Measurements from ENCODE around the gene ADIPOR2. TPM values are rescaled to one million over a fixed set of nuclear protein-coding genes. Genes with fewer than 3 reads are reported as not detected.

The ADIPOR2 gene
- polyA plus RNA-seq, 2 of the 4 experiments (the other 2 are of a cell fraction), result 60.4 to 65.4 TPM

DNA sequence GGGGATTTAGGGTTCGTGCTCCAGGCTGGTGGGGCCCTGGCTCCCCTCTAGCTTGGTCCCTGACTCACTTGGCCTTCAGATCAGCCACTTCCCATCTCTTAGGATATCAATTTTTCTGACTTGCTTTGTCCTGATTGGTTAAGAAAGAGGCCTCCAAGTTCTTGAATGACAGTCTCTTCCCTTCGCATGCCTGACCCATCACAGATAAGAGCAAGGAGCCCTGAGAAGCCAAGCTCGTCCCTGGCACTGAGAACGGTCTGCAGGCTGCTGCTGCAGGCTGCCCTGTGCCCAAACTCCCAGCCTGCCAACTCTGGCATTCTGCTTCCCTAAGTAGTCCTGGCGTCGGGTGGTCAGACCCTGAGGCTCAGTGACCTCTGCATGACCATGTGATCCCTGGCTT is 128.7 kb downstream of the ADIPOR2 start:
- no peak overlapping the region for H3K27ac ChIP-seq
- POLR2A ChIA-PET, result no interaction called here
- TF ChIP-seq, protein P1, sequence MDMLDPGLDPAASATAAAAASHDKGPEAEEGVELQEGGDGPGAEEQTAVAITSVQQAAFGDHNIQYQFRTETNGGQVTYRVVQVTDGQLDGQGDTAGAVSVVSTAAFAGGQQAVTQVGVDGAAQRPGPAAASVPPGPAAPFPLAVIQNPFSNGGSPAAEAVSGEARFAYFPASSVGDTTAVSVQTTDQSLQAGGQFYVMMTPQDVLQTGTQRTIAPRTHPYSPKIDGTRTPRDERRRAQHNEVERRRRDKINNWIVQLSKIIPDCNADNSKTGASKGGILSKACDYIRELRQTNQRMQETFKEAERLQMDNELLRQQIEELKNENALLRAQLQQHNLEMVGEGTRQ (IDR thresholded peaks at IDR 0.05), result no peak
- ATAC-seq, result peak in 1 of 2 experiments; percentile 19; a peak in 3 of 6 replicates
- no peak overlapping the region for H3K4me2 ChIP-seq
- FAIRE-seq, result no peak
- WGBS (ENCODE audit: missing lambda C conversion rate), result 20% methylated on average over 6 of the region's 6 CpGs
- no peaks in the 10 kb centered on the region for H3K4me1 ChIP-seq
- H3K9me3 ChIP-seq, result no peaks in the 10 kb centered on the region
- CTCF ChIA-PET, result no interaction called here
- DNase-seq (ENCODE audit: low read depth in 1 of 2, low spot score in 1 of 2), result no peak
- H3K4me3 ChIP-seq, result no peak overlapping the region

DNA sequence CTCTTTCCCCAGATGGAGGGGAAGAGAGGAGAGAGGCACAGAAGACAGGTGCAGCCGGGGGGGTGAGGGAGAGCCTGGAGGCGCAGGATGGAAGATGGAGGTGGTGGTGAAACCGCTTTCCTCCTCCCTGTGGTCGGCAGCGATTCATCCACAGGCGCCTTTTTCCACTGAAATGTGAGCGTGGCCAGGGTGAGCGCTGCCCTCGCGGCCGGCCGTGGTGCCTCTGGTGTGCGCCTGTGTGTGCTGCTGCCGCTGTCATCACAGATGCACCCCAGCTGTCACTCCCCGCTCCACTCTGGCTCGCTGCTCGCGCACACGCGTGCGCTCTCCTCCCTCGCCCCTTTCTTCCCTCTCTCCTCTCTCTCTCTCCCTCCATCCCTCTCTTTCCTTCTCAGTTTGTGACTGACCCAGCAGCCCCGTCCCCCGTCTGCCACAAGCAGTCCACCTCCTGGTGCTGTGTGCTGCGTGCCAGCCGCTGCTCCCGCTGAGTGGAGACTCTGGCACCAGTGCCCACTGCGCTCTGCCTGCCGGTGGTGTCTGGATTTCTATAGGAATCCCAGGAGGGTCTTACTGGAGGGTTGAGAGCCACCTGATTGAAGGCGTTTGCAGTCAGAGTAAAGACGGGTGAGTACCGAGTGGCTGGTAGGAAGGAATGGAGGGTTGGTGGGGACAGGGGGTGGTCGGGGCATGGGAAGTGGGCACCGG is 129.5 kb downstream of the ADIPOR2 start, which contains the start of gene LRTM2:
Gene LRTM2, plus strand, starts transcription at position 375 of the 705 bp plus-strand sequence. CDS start 7,584 bp downstream, outside the sequence.
- DNase-seq (ENCODE audit: low read depth in 1 of 2, low spot score in 1 of 2), result no peak
- ATAC-seq, result peak; percentile 34 to 35; a peak in 3 of 6 replicates
- Histone ChIP-seq H3K27ac (no peak within 1 kb of the TSS), H3K4me1 (no peaks in the 10 kb centered on the region), H3K9me3 (no peaks in the 10 kb centered on the region), H3K4me2 (no peak within 1 kb of the TSS), H3K4me3 (no peak within 1 kb of the TSS)
- 20% methylated on average over 33 of the region's 34 CpGs for WGBS (ENCODE audit: missing lambda C conversion rate)
- CTCF ChIA-PET, result no interaction called here
- FAIRE-seq, result no peak
- TF ChIP-seq MAFK (IDR thresholded peaks at IDR 0.05; ENCODE audit: partially characterized antibody) (no peak), EP300 (IDR thresholded peaks at IDR 0.05) (no peak), HEYL (CRISPR knock-in tag; IDR thresholded peaks at IDR 0.05) (no peak), PHF8 (IDR thresholded peaks at IDR 0.05; ENCODE audit: borderline replicate concordance, low read depth) (no peak)
- POLR2A ChIA-PET, result no interaction called here

- H3K4me1 ChIP-seq, result no peaks in the 10 kb centered on the region
- DNase-seq (ENCODE audit: low read depth in 1 of 2, low spot score in 1 of 2), result no peak
- 47% methylated on average over 9 of the region's 11 CpGs for WGBS (ENCODE audit: missing lambda C conversion rate)
- ChIA-PET POLR2A (no interaction called here), CTCF (no interaction called here)
- H3K27ac ChIP-seq, result no peak overlapping the region
- FAIRE-seq, result no peak
- no peak for ATAC-seq
- no peak overlapping the region for H3K4me2 ChIP-seq
- no peaks in the 10 kb centered on the region for H3K9me3 ChIP-seq
- H3K4me3 ChIP-seq, result no peak overlapping the region
- TF ChIP-seq HEYL (CRISPR knock-in tag; IDR thresholded peaks at IDR 0.05) (no peak), SREBF2 (IDR thresholded peaks at IDR 0.05) (no peak), ZFP36 (IDR thresholded peaks at IDR 0.05; ENCODE audit: borderline replicate concordance, partially characterized antibody) (no peak), MAX (IDR thresholded peaks at IDR 0.05) (no peak), NFE2L2 (conservative IDR thresholded peaks at IDR 0.05; ENCODE audit: low read length) (no peak), FOXS1 (CRISPR knock-in tag; IDR thresholded peaks at IDR 0.05) (no peak), MAFK (IDR thresholded peaks at IDR 0.05; ENCODE audit: partially characterized antibody) (no peak), HOXB5 (CRISPR knock-in tag; IDR thresholded peaks at IDR 0.05) (no peak), REST (IDR thresholded peaks at IDR 0.05) (no peak), RNF2 (IDR thresholded peaks at IDR 0.05; ENCODE audit: borderline replicate concordance, low read depth) (no peak), GATA3 (IDR thresholded peaks at IDR 0.05; ENCODE audit: borderline replicate concordance) (no peak), NPAS2 (CRISPR knock-in tag; IDR thresholded peaks at IDR 0.05; ENCODE audit: borderline replicate concordance) (no peak), POLR2AphosphoS2 (conservative IDR thresholded peaks at IDR 0.05; ENCODE audit: low read length) (no peak), BHLHE40 (IDR thresholded peaks at IDR 0.05; ENCODE audit: low read depth, low read length) (no peak), CTCF (IDR thresholded peaks at IDR 0.05) (no peak), EHF (CRISPR knock-in tag; IDR thresholded peaks at IDR 0.05) (no peak), SMC3 (IDR thresholded peaks at IDR 0.05) (no peak)
Observed at GRCh38 chr12:1820896-1821291, 130.0 kb downstream of the ADIPOR2 start.
